Tongue (tissue), 2 donors: ENCODE results near the gene PCDH1. TPM values are rescaled to one million over a fixed set of nuclear protein-coding genes. Genes with fewer than 3 reads are reported as not detected.

Experiments
- DNase-seq: peaks from one replicate; pipeline ENCODE4 v3.0.0-alpha.2; 2015
- total RNA-seq: library from RNA; depleted of rRNA; stranded (reverse); fragments of >200 nt; gene quantifications from one replicate; pipeline ENCODE4 v1.2.3, GENCODE V29; 2014

The PCDH1 gene
- total RNA-seq, 1 donor from 2014 or later = 24.0 TPM

DNA sequence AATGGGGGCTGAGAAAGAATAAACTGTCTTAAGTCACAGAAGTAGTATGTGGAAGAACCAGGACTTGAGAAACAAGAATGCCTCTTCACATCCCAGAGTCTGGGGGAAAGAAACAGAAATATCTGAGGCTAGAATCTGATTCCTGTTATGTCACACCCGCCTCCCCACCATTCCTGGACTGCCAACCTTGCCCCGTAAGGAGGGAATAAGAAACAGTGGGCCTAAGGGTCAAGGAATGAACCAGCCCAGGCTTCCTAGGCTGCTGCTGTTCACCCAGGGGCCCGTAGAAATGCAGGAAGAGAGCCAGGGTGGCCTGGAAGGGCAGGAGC, 4.3 kb downstream of the PCDH1 start:
- no peak for DNase-seq

DNA sequence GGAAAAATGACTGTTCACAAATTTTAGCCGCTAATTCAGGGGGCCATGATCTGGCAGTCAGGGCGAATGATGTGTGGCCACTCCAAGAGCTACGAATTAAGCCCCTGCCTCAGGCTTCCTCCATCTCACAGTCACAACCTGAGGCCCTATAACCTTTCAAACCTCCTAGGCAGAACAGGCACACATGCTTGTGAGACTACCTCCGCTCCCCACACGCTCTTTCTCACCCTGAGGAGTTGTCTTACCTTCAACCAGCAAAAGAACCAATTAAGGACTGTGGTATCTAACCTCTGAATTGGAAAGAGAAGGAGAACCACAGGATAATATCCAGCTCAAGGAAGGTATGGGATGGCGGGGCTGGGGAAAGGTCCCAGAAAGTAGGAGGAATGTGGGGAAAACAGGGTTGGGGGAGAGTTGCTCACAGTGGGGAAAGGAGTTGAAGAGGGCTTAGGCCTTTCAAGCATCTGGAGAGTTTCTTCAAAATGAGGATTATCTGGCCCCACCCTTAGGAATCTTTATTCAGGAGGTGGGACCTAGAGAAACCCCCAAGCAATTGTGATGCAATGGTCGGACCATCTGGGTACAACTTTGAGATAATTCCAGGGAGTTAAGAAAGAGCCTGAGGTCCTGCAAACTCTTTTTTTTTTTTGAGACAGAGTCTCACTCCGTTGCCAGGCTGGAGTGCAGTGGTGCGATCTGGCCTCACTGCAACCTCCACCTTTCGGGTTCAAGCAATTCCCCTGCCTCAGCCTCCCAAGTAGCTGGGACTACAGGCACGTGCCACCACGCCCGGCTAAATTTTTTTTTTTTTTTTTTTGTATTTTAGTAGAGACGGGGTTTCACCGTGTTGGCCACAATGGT, 5.5 kb downstream of the PCDH1 start:
- DNase-seq = no peak

DNA sequence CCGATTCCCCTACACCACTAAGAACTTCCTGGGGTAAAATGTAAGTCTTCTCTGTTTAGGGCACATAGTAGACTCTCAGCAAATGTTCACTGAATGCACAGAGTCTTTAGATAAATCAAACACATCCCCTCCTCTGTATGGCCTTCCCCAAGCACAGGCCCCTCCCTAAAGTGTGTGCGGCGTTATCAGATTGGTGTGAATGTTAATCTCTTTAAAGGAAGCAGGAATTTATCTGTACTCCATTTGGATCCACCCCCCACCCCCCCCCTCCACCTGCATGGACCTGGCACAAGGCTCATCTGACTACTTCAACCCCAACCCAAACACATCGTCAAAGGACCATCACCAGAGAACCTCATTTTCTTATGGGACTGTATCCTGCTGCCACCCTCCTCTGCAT, 6.3 kb downstream of the PCDH1 start:
- no peak for DNase-seq

DNA sequence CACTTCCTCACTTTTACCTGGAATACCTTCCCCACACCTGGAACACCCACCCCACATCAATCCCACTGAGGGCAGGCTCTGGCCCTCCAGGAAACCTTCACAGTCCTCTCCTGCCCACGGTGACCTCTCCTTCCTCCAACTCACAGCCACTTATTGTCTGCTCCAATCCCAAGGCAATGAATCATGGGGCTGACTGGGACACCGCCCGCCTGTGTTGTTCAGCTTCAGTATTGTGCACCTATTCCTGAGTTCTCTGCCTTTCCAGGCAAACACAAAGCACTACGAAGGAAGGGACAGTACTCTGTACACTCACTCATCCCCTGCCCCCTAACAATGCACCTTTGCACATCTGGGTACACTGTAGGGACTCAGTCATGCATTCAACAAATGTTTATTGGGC, 7.3 kb downstream of the PCDH1 start:
- DNase-seq = no peak

DNA sequence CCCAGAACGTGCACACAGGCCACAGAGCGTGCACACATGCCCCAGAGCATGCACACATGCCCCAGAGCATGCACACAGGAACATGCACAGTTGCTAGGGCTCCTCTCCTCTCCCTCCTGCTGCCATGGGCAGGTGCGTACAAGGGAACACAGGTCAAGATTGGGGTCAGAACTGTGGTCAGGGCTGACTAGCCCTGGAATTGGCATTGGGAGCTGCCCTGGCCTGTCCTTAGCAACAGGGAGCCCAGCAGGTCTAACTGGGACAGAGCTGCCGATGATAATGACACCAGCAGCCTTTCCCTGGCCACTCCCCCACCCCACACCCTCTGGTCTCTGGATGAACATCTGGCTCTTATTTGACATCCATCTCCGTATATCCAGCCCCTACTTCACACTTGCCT, 8.0 kb downstream of the PCDH1 start:
- DNase-seq = no peak

DNA sequence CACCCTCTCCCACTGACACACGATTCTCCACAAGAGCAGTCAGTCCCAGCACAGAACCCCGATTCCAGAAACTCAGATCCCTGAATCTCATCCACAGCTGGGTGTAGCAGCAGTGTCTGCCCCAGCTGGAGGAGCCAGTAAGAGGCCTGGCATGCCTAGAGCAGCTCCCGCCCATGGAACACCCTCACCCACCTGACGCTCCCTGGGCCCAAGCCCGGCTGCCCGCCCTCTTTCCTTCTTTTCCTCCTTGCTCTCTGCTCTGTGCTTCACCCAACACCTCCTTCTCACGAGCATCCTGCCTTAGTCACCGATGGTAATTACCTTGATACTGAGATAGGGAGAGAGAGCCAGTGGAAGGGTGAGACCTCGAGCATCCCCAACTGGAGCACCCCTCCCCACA, 8.7 kb downstream of the PCDH1 start:
- no peak for DNase-seq

DNA sequence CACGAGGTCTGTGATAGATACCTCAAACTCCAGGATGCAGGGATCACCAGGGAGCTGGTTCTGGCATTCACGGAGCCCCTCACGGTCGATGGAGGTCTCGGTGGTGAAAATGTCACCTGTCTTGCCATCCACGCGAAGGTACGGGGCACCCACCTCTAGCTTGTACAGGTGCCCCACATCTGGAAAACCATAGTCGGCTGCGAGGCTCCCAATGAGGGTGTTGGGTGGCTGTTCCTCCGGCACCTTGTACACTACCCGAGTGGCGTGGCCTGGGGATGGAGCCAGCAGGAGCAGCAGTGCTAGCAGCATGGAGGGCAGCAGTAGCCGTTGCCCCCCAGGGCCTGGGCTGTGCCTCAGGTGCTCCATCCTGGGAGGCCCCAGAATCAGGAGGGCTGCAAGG, 9.2 kb downstream of the PCDH1 start:
- DNase-seq = no peak

DNA sequence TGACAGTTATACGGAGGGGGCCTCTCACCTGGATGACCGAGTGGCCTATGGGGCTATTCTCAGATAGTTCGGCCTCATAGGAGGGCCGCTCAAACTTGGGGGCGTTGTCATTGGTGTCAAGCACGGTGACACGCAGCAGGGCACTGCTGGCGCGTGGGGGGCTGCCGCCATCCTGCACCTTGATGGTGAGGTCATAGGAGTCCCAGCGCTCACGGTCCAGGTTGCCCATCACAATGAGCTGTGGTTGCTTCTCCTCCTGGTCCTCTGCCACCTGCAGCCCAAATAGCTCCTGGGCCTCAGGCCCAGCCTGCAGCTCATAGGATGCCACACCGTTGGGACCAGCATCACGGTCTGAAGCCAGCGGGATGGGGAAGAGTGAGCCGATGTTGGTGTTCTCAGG, 9.7 kb downstream of the PCDH1 start:
- DNase-seq = no peak

DNA sequence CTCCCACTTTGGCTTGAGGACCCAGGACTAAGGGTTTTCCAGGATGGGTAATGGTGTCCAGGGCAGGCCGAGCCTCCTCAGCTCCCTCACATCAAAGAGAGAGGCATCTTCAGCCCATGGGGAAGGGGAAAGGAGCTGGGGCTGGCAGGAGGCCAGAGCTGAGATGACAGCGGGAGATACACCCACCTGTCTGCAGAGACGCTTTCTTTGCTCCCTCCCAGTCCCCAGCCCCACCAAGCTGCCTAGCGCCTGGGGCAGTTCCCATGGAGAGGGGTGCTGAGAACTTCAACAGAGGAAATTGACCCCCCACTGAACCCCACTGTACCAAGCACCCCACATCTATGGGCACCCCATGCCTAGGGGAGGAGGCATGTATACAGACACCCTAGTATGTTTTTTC, 10.6 kb downstream of the PCDH1 start:
- no peak for DNase-seq

DNA sequence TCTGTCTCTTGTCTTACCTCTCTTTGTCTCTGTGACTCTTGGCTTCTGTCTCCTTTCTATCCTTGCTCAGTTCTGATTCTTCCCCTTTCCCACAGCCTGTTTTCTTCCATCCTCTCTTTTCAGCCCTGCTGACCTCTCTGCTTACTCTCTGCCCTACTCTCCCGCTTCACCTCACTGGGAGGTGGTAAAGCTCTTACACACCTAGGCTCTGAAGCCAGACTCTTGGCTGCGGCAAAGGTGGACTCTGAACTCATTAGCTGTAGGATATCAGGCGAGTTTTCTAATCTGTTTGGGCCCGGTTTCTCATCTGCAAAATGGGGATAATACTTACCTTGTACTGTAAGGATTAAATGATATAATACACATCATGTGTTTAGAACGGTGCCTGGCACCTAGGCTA, 11.1 kb downstream of the PCDH1 start:
- DNase-seq = no peak

DNA sequence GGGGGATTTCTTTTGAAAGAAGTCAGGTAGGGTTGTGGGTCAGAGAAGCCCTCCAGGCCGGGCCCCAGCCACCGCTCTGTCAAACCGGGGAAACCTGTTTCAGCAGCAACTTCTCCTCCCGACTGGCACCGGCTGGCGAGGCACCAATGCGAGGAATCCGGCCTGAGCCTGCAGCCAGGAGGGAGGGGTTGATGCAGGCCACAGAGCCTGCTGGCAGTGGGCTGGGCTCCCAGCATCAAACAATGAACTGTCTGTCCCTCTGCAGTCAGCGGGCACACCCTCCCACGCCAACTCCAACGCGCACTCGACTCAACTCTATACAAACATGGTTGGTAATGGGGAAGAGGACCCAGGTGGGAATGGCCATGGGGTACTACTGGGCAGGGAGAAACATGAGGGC, 12.1 kb downstream of the PCDH1 start:
- DNase-seq = peak; percentile 62

DNA sequence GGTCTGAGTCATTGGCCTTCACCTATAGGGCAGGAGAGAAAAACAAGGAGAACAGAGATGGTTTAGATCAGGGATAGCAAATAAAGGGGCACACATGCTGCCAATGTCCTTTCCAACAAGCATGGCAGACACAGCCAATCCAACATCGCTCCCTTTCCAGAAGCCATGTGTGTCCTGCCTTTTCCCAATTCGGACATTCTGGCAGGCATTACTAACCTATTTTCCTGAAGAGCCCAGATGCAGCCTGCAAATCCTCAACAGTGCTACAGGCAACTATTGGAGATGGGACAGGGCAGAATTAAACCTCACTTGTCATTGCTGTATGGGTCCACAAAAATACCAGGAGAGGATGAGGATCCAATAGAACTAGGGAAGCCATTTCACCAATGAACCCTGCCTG, 12.8 kb downstream of the PCDH1 start:
- DNase-seq = no peak

DNA sequence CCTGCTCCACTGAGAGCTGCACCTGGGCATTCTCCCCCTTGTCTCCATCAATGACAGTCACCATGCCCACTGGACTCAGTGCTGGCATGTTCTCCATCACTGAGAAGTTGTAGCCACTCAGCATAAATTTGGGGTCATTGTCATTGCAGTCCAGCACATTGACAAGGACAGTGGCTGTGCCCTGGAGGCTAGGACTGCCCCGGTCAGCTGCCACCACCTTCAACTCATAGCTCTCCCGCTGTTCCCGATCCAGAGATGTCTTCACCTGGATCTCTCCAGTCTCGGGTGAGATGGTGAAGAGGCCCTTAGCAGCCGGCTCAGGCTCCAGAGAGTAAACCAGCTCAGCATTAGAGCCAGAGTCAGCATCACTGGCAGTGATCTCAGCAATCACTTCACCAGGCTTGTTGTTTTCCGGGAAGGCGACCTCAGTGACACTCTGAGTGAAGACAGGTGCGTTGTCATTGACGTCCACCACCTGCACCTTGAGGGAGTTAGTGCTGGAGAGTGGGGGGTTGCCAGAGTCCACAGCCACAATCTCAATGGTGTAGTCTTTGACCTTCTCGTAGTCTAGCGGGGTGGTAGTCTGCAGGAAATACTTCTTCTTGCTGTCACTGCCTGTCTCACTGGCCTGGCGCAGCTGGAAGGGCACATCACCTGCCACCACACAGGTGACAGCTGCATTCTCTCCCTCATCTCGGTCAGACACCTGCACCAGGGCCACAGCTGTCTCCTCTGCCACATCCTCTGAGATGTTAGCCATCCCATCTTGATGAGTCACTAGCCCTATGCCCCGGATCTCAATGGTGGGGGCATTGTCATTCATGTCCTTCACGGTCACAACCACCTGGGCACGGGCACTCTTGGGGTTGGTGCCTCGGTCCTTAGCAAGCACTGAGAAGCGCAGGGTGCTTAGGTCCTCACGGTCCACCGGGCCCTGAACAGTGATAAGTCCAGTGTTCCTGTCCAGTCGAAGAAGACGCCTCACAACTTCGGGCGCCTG, 13.5 kb downstream of the PCDH1 start:
- DNase-seq = no peak

DNA sequence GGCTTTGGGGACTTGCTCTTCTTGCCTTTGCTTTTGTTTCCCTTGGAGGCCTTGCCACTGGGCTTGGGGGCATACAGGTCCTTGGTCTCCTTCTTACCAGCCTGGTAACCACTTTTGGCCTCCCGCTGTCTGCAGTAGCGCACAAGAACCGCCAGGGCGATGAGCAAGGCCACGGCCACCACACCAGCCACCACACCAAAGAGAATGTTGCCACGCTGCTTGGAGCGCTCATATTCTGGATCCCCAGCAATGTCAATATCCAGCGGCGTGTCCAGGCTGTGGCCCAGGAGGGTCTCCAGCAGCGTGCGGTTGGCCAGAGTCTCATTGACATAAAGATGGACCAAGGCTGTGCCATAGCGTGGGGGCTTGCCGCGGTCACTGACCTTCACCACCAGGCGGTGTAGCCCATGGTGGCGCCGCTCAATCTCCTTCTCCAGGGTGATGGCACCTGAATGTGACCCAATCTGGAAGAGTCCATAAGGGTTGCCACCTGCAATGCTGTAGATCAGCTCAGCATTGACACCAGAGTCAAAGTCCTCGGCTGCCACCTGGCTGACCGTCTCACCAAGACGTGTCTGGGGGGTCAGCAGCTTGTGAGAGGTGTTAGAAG, 14.5 kb downstream of the PCDH1 start:
- DNase-seq = no peak

DNA sequence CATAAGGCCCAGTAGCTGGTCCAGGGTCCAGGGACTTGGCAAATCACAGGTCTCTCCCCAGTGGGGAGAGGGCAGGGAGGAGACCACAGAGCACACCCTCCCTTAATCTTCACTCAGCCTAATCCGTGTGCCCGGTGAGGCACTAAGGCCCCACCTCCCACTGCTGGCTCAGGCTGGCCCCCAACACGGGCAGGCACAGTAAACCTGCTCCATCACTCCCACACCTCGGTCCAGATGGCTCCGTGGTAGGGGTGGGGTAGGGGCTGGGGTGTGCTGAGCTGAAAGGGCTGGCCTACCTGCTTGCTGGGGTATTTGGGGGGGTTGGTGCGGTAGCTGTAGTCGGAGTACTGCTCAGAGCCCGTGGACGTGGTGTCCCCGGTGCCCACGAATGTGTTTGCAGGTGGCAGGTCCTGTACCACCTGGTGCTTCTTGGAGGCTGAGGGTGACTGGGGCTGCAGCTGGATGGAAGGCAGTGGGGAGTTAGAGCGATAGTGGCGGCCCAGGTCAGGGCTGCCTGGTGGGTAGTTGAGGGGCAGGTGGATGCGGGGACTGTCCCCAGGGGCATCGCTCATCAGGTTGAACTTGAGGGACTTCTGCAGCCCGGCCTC, 15.2 kb downstream of the PCDH1 start:
- DNase-seq = no peak

DNA sequence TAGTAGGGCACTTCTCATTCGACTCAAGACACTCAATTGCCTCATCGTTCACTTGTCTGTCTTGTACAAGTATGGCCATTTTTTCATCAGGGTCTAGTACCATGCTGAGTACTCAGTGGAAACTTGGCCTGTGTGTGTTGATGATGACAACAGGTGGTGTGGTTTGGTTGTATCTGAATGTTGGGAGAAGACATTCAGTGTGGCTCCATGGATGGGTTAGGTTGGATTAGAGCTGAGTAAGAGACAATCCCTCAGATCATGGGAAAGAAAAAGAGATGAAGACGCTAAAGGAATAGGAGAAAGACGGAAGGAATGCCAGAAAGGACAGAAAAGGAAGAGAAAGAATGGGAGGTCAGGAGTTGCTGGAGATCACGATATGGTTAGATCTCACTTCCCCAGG, 17.0 kb downstream of the PCDH1 start:
- no peak for DNase-seq

DNA sequence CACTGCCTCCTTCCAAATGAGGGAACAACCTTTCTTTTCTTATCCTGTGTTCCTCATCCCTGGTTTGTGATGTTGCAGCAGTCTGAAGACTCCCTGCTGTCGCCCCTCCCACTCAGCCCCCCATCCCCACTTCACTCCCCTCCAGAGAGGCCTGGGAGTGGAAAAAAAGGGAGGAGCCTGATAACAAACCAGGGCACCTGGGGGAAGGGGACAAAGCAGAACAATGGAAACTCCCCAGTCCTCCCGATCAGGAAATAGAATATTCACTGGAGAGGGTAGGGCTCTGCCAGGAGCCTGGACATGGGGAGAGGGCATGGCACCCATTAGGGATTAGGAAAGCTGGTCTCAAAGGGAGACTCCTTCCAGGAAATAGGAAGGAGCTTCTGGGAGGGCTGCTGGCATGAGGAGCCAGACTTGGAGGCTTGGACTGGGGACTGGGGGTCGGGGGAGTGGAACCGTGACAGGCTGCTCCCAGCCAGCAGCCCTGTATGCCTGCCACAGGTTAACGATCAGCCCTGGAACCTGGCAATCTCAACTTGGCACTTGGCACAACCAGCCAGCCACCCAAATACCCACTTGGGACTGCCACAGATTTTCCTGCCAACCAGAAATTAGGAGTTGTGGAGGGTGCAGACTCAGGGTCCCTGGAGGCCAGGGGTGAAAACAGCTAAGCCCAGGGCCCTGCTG, 20.0 kb downstream of the PCDH1 start:
- DNase-seq = no peak

DNA sequence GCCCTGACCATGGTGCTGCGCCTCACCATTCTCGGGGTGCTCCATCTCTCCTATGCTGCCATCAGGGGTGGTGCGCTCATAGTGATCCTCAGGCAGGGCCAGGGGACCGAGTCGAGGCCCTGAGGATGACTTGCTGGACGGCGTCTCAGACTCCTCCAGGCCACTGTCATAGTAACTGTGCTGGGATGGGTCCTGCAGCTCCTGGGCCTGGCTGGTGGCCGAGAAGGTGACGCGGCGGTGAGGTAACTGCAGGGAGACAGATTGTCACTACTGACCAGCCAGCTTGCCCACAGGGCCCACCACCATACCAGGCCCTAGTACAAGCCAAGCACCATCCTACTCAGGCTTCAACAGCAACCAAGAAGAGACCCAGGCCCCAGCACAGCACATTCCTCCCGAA, 21.0 kb downstream of the PCDH1 start:
- no peak for DNase-seq

DNA sequence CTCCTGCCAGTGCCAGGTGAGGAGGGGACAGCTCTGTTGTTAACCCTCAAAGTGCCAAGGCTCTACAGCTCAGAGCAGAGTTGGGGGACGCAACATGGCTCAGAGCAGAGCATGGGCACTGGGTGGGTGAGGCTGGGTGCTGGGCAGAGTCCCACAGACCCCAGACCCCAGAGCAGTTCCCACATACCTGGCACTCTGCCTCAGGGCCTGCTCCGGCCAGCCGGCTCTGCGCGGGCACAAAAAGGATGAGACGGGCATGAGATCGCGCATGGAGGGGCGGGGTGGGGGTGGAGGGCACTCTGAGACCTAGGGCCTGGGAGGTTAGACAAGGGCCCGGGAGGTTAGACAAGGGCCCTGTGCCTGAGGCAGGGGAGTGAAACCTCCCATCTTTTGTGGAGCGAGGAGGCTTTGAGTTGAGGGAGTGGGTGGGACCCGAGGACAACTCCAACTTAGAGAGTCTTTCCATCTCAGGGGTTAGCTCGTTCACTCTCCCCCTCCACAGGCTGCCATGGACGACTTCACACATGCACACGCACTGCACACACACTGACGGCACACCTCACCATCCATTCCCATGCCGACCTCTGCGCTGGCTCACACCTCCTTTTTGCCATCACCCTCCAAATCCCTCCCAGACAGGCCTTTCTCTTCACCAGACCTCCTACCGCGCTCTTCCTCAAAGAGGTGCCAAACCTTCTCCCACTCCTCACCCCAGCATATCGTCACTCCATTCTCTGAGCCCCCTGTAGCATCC, 22.0 kb downstream of the PCDH1 start:
- DNase-seq = no peak

DNA sequence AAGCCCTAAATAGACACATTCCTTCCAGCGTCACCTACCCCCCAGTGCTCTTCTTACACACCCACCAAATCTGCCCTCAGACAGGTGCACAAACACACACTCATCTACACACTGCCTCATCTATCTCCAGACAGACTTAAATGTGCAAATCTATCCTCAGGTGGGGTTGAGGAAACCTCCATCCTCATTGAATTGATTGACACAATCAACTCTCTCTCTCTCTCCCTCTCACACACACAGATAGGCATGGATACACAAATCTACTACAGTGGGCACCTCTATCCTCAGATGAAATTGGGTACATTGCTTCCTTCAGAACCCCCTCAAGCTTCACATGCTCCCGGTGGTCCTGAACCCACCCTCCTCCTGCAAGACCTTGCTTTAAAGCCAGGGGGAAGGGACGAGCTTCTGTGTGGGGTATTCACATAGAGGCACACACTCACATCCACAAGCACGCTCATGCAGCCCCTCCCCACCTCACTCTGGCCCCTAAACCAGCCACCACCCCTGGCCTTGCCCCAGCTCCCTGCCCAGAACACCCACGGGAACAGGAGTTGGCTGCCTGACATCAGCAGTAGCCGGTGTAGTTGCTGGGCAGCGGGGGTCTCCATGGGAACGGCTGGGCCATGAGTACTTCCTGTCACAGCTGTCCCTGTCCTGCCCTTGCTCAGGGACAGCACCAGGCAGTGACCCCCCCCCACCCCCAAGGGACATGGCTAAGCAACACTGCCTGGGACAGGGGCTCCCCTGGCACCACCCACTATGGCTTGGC, 22.8 kb downstream of the PCDH1 start:
- peak; percentile 48 for DNase-seq
